T-cell (primary cell): ENCODE measurements around the gene PSMD8. TPM values are rescaled to one million over a fixed set of nuclear protein-coding genes. Genes with fewer than 3 reads are reported as not detected.

ENCODE experiments used
- ATAC-seq, 4 experiments: fragments of 200-7000 bp in 3 of 4; fragments of 150-1000 bp in 1 of 4; cut with Tn5 transposase; replicated peaks in 1 of 4; 1 replicate in 3 of 4; 2 replicates in 1 of 4; pipeline ENCODE4 v1.10.0; 2021; ENCODE audit warnings: moderate library complexity in 3 of 4, mild to moderate bottlenecking in 2 of 4, moderate number of reproducible peaks in 1 of 4
- CTCF ChIA-PET, 2 donors: fragments of 300-600 bp; sonication (Branson Sonifier 250); formaldehyde crosslinking; loops; one replicate each; lab custom pipeline; 2022; ENCODE audit warnings: antibody characterized with exemption in 2 of 2; lab: Charles Lee
- POLR2A ChIA-PET, 2 donors: fragments of 300-600 bp; sonication (Branson Sonifier 250); formaldehyde crosslinking; loops; one replicate each; lab custom pipeline; 2022; ENCODE audit warnings: antibody characterized with exemption in 2 of 2; lab: Charles Lee
- DNase-seq, 35 experiments: peaks; one replicate each; pipeline versions ENCODE4 v3.0.0 to v3.0.0-alpha.2; 2013 to 2023
- H3K27ac ChIP-seq: one replicate; pipeline ENCODE4 v1.5.1; 2013; ENCODE audit warnings: low read length
- H3K27me3 ChIP-seq, 2 experiments: replicated peaks in 1 of 2; 1 replicate in 1 of 2; 2 replicates in 1 of 2; pipeline versions ENCODE4 v1.6.1 to v1.7.0; 2013; ENCODE audit warnings: low read length in 1 of 2, mixed read lengths in 1 of 2; ENCODE audit not compliant: control insufficient read depth in 2 of 2, insufficient read depth in 2 of 2; ENCODE audit errors: extremely low read depth in 1 of 2
- H3K36me3 ChIP-seq, 2 donors: 1 replicate in 1 of 2; 2 replicates in 1 of 2; pipeline versions ENCODE4 v1.6.1 to v1.7.0; 2013; ENCODE audit warnings: low read length in 1 of 2; ENCODE audit not compliant: control insufficient read depth in 2 of 2, insufficient read depth in 1 of 2; ENCODE audit errors: extremely low read depth in 1 of 2
- H3K4me1 ChIP-seq, 2 experiments: 1 replicate in 1 of 2; 2 replicates in 1 of 2; pipeline versions ENCODE4 v1.6.1 to v1.7.0; 2013; ENCODE audit warnings: low read length in 2 of 2, mixed read lengths in 1 of 2; ENCODE audit not compliant: insufficient read depth in 2 of 2, control insufficient read depth in 1 of 2; ENCODE audit errors: extremely low read depth in 1 of 2
- H3K4me3 ChIP-seq, 2 donors: 1 replicate in 1 of 2; 2 replicates in 1 of 2; pipeline versions ENCODE4 v1.5.1 to v1.7.0; 2013; ENCODE audit warnings: mild to moderate bottlenecking in 2 of 2, low read length in 1 of 2, moderate library complexity in 1 of 2; ENCODE audit not compliant: control insufficient read depth in 1 of 2; ENCODE audit errors: extremely low read depth in 1 of 2
- H3K9me3 ChIP-seq: 2 replicates; pipeline ENCODE4 v1.7.0; 2013
- H3K27ac Mint-ChIP-seq, 2 donors: one replicate each; pipeline ENCODE4 v1.8.0; 2020 to 2021; ENCODE audit warnings: mild to moderate bottlenecking in 2 of 2, mixed read lengths in 2 of 2
- H3K27me3 Mint-ChIP-seq, 2 donors: one replicate each; pipeline ENCODE4 v1.8.0; 2021 to 2022; ENCODE audit warnings: mixed read lengths in 2 of 2
- H3K36me3 Mint-ChIP-seq: one replicate; pipeline ENCODE4 v1.8.0; 2021; ENCODE audit warnings: mixed read lengths
- H3K4me1 Mint-ChIP-seq, 3 donors: one replicate each; pipeline ENCODE4 v1.8.0; 2020 to 2022; ENCODE audit warnings: mixed read lengths in 3 of 3, mild to moderate bottlenecking in 1 of 3
- H3K4me3 Mint-ChIP-seq, 3 donors: one replicate each; pipeline ENCODE4 v1.8.0; 2020 to 2022; ENCODE audit warnings: mild to moderate bottlenecking in 3 of 3, mixed read lengths in 3 of 3, moderate library complexity in 3 of 3
- H3K9me3 Mint-ChIP-seq, 3 donors: one replicate each; pipeline ENCODE4 v1.8.0; 2020 to 2022; ENCODE audit warnings: mixed read lengths in 3 of 3
- WGBS: methylation state at CpG from one replicate; pipeline ENCODE4 v1.1.5; 2013; ENCODE audit warnings: missing lambda C conversion rate; ENCODE audit not compliant: insufficient coverage; 5-methylcytosine and 5-hydroxymethylcytosine counted together
- total RNA-seq, 35 experiments: library from RNA in 6 of 35; stranded (reverse) in 6 of 35; fragments of 120-200 nt in 1 of 35; gene quantifications; one replicate each; pipeline versions ENCODE4 v1.2.1 to v1.2.4 and lab custom pipeline; 2013 to 2026

Gene PSMD8
- total RNA-seq, 5 donors from 2014 or later (not counting 1 experiment from before 2014, with no cell fraction given) = 76.4 to 95.2 (median 85.8) TPM

DNA sequence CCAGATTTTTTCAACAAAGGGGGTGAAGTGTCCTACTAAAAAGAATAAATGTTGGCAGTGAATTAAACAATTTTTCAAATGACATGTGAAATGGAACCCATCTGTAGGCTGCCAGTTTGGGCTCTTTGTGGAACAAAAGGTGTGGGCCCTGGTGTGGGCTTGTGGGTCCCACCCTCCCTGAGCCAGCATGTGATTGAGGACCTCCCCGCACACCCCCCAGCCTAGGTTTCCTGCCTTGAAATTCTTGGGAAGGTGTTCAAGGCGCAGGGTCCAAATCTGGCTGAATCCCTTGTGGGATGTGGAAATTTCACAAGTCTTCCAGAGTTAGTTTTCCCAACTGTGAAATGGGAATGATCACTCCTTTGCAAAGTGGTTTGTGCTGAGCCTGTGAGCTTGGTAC lies 9.4 kb downstream of the PSMD8 start:
- peaks cover 7 to 13% of the 10 kb centered on the region in 2 donors for H3K27me3 Mint-ChIP-seq
- H3K36me3 Mint-ChIP-seq = peaks cover 56% of the 10 kb centered on the region
- no peaks in the 10 kb centered on the region for H3K9me3 ChIP-seq
- 100% methylated on average over 1 of the region's 2 CpGs for WGBS
- H3K27ac Mint-ChIP-seq = no peak overlapping the region
- H3K4me3 Mint-ChIP-seq = no peak overlapping the region
- CTCF ChIA-PET = interaction anchor here in 1 of 2 donors (0.6 kb wide), 1 partner anchor 59 kb away, joined by 7 read pairs; no protein-coding TSS in a partner anchor
- peaks cover 2 to 38% of the 10 kb centered on the region in 2 experiments for H3K4me1 ChIP-seq
- POLR2A ChIA-PET = no interaction called here
- ATAC-seq (no peak), DNase-seq (no peak)
- H3K27me3 ChIP-seq = peaks cover 0 to 57% of the 10 kb centered on the region in 2 experiments
- peaks cover 12 to 27% (median 21%) of the 10 kb centered on the region in 3 donors for H3K4me1 Mint-ChIP-seq
- H3K9me3 Mint-ChIP-seq = no peaks in the 10 kb centered on the region
- peaks cover 16 to 55% of the 10 kb centered on the region in 2 donors for H3K36me3 ChIP-seq
- H3K27ac ChIP-seq = no peak overlapping the region
- no peak overlapping the region for H3K4me3 ChIP-seq

DNA sequence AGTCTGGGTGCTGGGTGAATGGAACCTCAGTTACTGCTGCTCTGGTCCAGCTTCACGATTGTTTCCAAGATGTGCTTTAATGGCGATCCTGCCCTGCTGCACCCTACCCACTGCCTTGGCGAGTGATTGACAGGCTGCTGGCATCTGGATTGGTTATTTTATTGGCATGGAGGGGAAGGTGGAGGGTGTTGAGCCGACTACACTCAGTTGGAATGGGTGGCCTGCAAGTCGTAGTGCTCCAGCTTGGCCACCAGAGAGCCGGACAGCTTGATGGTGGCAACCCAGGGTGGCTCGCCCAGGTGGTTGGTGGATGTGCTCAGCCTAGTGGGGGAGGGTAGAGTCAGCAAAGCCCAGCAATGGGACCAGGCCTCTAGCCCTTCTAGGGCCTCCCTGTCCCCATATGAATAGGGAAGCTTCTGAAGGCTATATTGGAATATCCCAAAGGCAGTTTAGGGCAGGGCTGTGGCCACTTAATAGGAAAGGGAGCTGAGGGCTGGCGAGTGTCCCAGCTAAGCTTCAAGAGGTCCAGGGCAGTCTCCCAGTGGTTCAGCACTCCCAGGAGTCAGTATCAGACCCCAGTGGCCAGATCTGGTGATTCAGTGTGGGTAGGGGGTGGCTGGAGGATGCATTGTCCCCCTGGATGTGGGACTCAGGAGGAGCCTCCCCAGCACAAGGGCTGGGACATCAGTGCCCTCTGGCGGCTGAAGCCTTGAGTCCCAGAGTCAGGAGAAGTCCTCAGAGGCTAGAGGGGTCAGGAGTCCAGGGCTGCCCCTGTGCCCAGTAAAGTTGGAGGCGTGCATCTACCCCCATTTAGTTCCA lies 10.0 kb downstream of the PSMD8 start:
- peaks cover 2 to 40% of the 10 kb centered on the region in 2 experiments for H3K4me1 ChIP-seq
- peaks cover 0 to 58% of the 10 kb centered on the region in 2 experiments for H3K27me3 ChIP-seq
- ChIA-PET CTCF (no interaction called here), POLR2A (no interaction called here)
- no peak overlapping the region for H3K4me3 ChIP-seq
- no peak overlapping the region for H3K4me3 Mint-ChIP-seq
- H3K27ac ChIP-seq = no peak overlapping the region
- DNase-seq = no peak
- H3K9me3 Mint-ChIP-seq = no peaks in the 10 kb centered on the region
- peaks cover 13 to 26% (median 25%) of the 10 kb centered on the region in 3 donors for H3K4me1 Mint-ChIP-seq
- 90% methylated on average over 7 of the region's 10 CpGs for WGBS
- H3K9me3 ChIP-seq = no peaks in the 10 kb centered on the region
- H3K36me3 ChIP-seq = peaks cover 10 to 48% of the 10 kb centered on the region in 2 donors
- peaks cover 7 to 13% of the 10 kb centered on the region in 2 donors for H3K27me3 Mint-ChIP-seq
- no peak for ATAC-seq
- peaks cover 49% of the 10 kb centered on the region for H3K36me3 Mint-ChIP-seq
- no peak overlapping the region for H3K27ac Mint-ChIP-seq

DNA sequence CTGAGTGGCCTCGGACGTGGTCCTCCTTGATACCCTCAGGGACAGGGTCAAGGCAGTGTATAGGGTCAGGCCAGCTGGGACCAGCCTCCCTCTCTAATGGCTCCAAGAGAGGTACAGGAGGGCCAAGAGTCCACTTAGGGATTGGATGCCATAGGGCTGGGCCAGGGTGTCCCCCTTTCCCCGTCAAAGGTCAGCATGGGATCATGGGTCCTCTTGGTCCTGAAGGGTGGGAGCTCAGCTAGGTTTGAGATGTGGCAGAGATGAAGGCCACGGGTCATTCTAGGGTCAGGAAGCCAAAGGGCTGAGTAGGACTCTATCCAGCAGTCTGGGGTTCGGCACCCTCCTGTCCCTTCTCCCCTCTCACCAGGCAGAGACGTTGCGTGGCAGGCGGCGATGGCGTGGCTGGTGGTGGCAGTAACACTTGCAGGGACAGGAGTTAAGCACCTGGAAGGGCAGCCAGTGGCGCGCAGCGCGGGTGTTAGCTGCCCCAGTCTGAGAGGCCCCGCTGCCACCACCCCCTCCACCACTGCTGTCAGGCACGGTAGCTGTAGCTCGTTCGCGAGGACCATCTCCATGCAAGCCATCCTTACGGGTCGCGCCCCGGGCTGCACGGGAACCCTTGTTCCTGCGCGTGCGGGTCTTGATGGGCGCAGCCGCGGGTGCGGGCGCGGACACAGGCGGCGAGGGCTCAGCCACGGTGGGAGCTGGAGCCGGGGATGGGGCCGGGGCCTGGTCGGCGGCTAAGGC lies 10.9 kb downstream of the PSMD8 start:
- no peak overlapping the region for H3K27ac ChIP-seq
- peaks cover 42% of the 10 kb centered on the region for H3K36me3 Mint-ChIP-seq
- H3K4me1 ChIP-seq = peaks cover 2 to 43% of the 10 kb centered on the region in 2 experiments
- no peak overlapping the region for H3K4me3 Mint-ChIP-seq
- peaks cover 9 to 14% of the 10 kb centered on the region in 2 donors for H3K27me3 Mint-ChIP-seq
- peaks cover 13 to 30% (median 28%) of the 10 kb centered on the region in 3 donors for H3K4me1 Mint-ChIP-seq
- WGBS = 92% methylated on average over 30 of the region's 40 CpGs
- no peaks in the 10 kb centered on the region for H3K9me3 Mint-ChIP-seq
- H3K9me3 ChIP-seq = no peaks in the 10 kb centered on the region
- peaks cover 9 to 40% of the 10 kb centered on the region in 2 donors for H3K36me3 ChIP-seq
- CTCF ChIA-PET = interaction anchor here in 1 of 2 donors (0.5 kb wide), 1 partner anchor 476 kb away, joined by 3 read pairs; no protein-coding TSS in a partner anchor
- H3K4me3 ChIP-seq = no peak overlapping the region
- no peak overlapping the region for H3K27ac Mint-ChIP-seq
- H3K27me3 ChIP-seq = peaks cover 0 to 58% of the 10 kb centered on the region in 2 experiments
- no peak for DNase-seq
- POLR2A ChIA-PET = no interaction called here
- ATAC-seq = no peak

GRCh38 chr19:38385804-38386257 lies 11.5 kb downstream of the PSMD8 start:
- Histone ChIP-seq H3K4me1 (peaks cover 2 to 43% of the 10 kb centered on the region in 2 experiments), H3K4me3 (peak overlapping the region in 1 of 2 donors; percentile 29), H3K36me3 (peaks cover 9 to 34% of the 10 kb centered on the region in 2 donors), H3K27me3 (peaks cover 0 to 58% of the 10 kb centered on the region in 2 experiments), H3K27ac (no peak overlapping the region), H3K9me3 (no peaks in the 10 kb centered on the region)
- peaks cover 9 to 13% of the 10 kb centered on the region in 2 donors for H3K27me3 Mint-ChIP-seq
- peaks cover 40% of the 10 kb centered on the region for H3K36me3 Mint-ChIP-seq
- peak in 1 of 35 experiments; percentile 27 for DNase-seq
- ChIA-PET POLR2A (no interaction called here), CTCF (interaction anchor here in 1 of 2 donors (0.5 kb wide), 1 partner anchor 475 kb away, joined by 3 read pairs; no protein-coding TSS in a partner anchor)
- WGBS = 62% methylated on average over 19 of the region's 40 CpGs
- no peaks in the 10 kb centered on the region for H3K9me3 Mint-ChIP-seq
- no peak for ATAC-seq
- peaks cover 13 to 30% (median 29%) of the 10 kb centered on the region in 3 donors for H3K4me1 Mint-ChIP-seq
- peak overlapping the region in 1 of 3 donors; percentile 39 for H3K4me3 Mint-ChIP-seq
- H3K27ac Mint-ChIP-seq = no peak overlapping the region

GRCh38 chr19:38386300-38386970 lies 12.1 kb downstream of the PSMD8 start:
- POLR2A ChIA-PET = no interaction called here
- Mint-ChIP-seq H3K9me3 (no peaks in the 10 kb centered on the region), H3K27ac (no peak overlapping the region), H3K36me3 (peaks cover 34% of the 10 kb centered on the region), H3K27me3 (peaks cover 9 to 13% of the 10 kb centered on the region in 2 donors), H3K4me3 (peak overlapping the region in 1 of 3 donors; percentile 39), H3K4me1 (peaks cover 13 to 31% (median 30%) of the 10 kb centered on the region in 3 donors)
- Histone ChIP-seq H3K4me3 (peak overlapping the region in 1 of 2 donors; percentile 33), H3K27me3 (peaks cover 0 to 58% of the 10 kb centered on the region in 2 experiments), H3K4me1 (peaks cover 2 to 43% of the 10 kb centered on the region in 2 experiments), H3K9me3 (no peaks in the 10 kb centered on the region), H3K36me3 (peaks cover 9 to 28% of the 10 kb centered on the region in 2 donors), H3K27ac (no peak overlapping the region)
- CTCF ChIA-PET = no interaction called here
- ATAC-seq = no peak
- DNase-seq = no peak
- 53% methylated on average over 59 of the region's 61 CpGs for WGBS
